HG03460 (cell line): ENCODE results near the gene USF3.

Experiments
- ATAC-seq: cut with Tn5 transposase; IDR thresholded peaks from one replicate; pipeline ENCODE4 v1.9.1; 2021; ENCODE audit not compliant: unreplicated experiment

USF3 gene, protein sequence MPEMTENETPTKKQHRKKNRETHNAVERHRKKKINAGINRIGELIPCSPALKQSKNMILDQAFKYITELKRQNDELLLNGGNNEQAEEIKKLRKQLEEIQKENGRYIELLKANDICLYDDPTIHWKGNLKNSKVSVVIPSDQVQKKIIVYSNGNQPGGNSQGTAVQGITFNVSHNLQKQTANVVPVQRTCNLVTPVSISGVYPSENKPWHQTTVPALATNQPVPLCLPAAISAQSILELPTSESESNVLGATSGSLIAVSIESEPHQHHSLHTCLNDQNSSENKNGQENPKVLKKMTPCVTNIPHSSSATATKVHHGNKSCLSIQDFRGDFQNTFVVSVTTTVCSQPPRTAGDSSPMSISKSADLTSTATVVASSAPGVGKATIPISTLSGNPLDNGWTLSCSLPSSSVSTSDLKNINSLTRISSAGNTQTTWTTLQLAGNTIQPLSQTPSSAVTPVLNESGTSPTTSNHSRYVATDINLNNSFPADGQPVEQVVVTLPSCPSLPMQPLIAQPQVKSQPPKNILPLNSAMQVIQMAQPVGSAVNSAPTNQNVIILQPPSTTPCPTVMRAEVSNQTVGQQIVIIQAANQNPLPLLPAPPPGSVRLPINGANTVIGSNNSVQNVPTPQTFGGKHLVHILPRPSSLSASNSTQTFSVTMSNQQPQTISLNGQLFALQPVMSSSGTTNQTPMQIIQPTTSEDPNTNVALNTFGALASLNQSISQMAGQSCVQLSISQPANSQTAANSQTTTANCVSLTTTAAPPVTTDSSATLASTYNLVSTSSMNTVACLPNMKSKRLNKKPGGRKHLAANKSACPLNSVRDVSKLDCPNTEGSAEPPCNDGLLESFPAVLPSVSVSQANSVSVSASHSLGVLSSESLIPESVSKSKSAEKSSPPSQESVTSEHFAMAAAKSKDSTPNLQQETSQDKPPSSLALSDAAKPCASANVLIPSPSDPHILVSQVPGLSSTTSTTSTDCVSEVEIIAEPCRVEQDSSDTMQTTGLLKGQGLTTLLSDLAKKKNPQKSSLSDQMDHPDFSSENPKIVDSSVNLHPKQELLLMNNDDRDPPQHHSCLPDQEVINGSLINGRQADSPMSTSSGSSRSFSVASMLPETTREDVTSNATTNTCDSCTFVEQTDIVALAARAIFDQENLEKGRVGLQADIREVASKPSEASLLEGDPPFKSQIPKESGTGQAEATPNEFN (N-terminal part only)

DNA sequence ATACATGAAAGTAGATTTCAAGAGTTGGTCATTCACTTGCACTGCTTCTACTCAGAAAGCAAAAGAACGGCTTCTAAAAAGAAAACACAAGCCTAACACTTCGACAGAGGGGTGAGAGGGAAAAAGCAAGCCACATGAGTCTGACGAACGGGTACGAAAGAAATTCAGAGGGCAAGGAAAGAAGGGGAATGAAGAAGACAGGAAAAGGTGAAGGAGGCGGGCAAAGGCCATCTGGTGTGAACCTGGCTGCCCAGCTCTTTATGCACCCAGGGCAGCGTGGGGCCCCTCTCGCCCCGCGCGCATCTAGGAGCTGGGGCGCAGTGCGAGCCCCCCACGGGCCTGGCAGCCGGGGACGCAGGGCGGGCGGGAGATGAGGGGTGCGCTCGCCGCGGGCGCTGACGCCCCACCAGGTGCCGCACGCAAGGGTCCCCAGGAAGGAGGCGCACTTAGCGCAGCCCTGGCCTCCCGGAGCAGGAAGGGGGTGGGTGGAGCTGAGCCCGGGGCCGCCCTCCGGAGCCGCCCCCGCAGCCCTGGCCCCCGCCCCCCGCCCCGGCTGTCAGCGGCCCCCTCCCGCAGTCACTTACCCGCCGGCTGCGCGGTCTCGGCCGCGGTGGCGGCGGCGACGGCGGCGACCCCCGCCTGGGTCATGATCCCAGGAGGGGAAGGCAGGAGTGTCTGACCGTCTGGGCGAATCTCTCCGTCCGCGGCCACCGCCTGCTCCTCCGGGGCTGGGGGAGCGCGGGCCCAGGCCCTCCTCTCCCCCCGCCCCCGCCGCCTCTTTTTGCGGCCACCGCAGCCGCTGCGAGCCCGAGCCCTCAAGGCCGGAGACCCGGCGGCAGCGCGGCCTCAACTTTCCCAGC lies at the start of gene USF3:
Gene USF3 (minus strand): TSS at position 857 of the 860 bp plus-strand sequence. CDS start 21,764 bp downstream, outside the sequence.
- peak; percentile 68 for ATAC-seq

GRCh38 chr3:113745756-113746547 lies 49.5 kb upstream of the USF3 start, which contains the start of gene NAA50:
NAA50 (minus strand) TSS chr3:113746249; CDS start chr3:113745949, 300 bp downstream.
- peak; percentile 38 for ATAC-seq

- peak; percentile 60 for ATAC-seq
Observed at GRCh38 chr3:113744941-113745755, 48.7 kb upstream of the USF3 start.

DNA sequence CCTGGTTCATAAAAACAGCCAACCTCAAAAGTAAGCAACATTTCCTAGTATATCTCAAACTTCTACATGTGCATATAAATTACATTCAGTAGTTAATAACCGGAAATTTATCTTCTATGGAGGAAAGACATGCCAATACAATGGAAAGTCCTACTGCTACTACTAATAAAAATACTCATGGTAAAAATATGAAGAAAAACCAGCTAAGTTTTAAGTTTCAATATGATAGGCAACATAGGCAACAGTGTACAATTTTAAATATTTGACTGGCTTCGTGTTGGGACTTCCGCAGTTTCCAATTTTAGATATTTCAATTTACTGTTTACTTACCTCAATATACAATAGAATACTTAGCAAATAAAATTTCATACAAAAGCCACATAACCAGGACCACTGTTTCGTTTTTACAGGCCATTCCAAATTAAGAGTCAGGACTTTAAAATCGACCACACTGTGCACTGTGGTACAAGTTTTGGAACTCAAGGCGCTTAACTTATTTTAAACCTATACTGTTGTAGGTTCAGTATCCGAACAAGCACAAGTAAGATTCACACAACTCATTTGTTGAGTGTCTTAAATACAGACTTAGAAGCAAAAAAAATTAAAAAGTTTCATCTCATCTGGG lies 46.7 kb upstream of the USF3 start:
- ATAC-seq = no peak

GRCh38 chr3:113741620-113742019 lies 45.2 kb upstream of the USF3 start:
- ATAC-seq = no peak

- ATAC-seq = no peak
Observed at GRCh38 chr3:113741086-113741485, 44.6 kb upstream of the USF3 start.

DNA sequence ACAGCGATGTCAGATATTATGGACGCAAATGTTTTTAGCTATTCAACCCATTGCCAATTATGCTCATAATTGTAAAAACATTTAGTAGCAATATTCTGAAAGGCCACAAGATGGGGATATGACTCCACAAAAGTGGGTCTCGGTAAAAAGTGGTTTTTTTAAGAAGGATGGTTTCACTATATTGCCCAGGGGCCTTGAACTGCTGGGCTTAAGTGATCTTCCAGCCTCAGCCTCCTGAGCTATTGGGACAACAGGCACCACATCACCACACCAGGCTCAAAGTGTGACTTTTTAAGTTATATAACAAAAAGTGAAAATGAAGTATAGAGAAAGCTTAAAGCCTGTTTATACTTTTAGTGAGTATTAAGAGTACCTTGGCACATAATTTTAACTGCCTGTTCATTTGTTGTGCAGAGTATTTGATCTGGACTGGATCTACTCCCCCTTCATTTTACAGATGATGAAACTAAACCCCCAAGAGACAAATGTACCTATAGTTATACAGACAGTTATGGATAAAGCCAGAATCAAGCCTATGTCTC lies 40.2 kb upstream of the USF3 start:
- ATAC-seq = peak; percentile 68

DNA sequence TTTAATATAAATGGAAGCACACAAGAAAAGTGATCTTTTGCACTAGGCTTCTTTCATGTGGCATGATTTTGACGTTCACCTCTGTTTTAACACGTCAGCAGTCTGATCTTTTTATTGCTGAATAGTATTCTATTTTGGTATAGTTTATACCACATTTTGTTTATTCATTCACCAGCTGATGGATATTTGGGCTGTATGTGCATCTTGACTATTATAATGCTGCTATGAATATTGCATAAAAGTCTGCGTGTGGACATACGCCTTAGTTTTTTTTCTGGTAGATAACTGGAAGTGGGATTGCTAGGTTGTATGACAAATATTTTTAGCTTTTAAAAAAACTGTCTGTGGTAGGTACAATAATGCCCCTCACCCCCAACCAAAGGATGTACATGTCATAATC lies 35.3 kb upstream of the USF3 start:
- ATAC-seq = no peak

DNA sequence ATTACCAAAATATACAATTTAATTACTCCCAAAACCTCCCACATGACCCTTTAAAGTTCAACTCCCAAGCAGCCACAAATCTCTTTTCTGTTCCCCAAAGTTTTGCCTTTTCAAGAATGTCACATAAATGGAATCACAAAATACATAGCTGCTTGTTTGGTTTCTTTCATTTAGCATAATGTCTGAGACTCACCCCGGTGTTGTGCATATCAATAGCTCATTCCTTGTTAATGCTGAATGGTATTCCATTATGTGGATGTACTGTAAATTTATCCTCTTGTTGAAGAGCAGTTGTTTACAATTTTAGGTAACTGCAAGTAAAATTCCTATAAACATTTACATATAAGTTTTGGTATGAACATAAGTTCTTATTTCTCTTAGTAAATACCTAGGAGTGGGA lies 34.1 kb upstream of the USF3 start:
- no peak for ATAC-seq

GRCh38 chr3:113728661-113729060 lies 32.2 kb upstream of the USF3 start:
- ATAC-seq = no peak

DNA sequence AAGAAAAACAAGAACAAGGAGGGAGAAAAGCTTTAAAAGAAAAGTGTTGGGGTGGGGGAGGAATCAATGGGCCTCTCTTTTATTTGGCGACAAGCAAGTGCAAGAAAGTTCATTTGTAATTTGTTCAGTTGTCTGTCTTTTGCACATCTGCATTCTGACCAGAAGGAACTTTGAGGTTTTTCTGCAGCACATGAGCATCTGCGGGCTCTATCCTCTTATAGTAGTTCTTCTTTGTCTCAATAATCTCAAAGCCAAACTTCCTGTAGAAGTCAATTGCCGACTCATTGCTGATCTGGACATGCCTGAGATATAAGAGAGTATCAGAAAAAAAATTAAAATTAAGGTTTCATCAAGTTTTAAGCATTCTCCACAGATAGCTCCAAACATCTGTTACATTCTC lies 25.2 kb upstream of the USF3 start:
- no peak for ATAC-seq

- ATAC-seq = no peak
Observed at GRCh38 chr3:113719758-113720157, 23.3 kb upstream of the USF3 start.

DNA sequence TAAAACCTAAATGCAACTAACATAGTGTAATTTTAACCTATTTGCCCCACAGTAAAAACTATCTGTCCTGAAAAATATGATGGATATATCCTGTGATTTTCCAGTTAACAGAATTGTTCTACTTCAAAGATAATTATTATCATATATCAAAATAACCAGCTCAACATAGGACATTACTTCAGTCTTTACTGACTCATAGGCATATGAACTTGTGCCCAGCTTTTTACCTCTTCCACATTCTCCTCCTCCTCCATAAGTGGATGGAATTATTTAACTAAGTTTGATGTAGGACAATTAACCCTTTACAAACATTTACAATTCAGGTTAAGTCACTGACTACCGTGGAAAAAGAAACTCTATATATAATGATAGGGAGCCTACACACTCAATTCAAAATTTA lies 22.9 kb upstream of the USF3 start:
- ATAC-seq = no peak

- no peak for ATAC-seq
Observed at GRCh38 chr3:113717818-113718217, 21.4 kb upstream of the USF3 start.

DNA sequence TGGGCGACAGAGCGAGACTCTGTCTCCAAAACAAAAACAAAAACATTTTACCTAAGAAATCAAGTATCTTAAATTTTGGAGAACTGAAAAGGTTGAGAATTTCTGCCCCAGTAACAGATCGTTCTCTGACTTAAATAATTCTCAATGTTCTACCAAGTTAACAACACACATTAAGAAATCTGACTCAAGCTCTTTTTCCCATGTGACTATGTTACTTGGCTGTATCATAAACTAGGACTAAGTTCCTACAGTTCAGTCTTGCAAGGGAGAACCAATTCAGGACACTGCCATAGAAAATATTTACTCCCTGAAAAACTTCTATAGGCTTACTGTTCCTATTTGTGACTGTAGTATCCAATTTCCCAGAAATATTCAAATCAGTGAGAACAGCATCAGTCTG lies 20.9 kb upstream of the USF3 start:
- no peak for ATAC-seq

DNA sequence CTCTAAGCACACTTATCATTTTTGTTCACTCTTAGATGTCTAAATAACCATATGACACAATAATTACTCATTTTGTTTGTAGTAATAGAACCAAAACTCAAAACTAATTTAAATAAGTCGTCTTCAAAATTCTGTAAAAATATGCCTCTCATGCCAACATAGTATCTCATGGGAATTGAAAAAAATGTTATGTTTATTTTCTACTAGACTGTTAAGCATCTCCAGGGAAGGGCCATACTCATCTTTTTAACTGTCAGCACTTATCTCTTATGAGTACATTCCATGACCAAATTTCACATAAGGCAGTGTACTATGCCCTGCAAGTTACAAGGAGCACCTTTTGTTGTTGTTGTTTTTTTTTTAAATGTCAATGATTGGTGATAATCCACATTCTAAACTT lies 18.3 kb upstream of the USF3 start:
- ATAC-seq = no peak

DNA sequence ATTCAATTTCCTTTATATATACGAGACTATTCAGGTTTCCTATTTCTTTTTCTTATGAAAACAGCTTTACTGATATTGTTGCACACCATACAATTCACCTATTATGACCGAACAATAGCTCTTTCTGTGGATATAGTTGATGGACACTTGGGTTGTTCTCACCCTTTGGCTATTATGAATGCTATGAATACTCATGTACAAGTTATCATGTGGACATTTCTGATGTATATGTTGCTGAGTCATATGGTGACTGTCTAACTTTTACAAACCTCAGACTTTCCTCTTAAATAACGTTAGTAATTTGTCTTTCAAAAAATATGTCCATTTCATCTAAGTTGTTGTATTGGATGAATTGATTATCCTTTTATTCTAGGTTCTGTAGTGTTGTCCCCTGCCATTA lies 15.7 kb upstream of the USF3 start:
- no peak for ATAC-seq

- no peak for ATAC-seq
Observed at GRCh38 chr3:113707835-113708234, 11.4 kb upstream of the USF3 start.
